ENCODE results near the gene KRTAP2-4.
"Not testable (repeated sequence)": the region's sequence is repeated elsewhere in the genome, so short reads cannot be mapped to it uniquely, and the experiment has no call there.

Gene KRTAP2-4

DNA sequence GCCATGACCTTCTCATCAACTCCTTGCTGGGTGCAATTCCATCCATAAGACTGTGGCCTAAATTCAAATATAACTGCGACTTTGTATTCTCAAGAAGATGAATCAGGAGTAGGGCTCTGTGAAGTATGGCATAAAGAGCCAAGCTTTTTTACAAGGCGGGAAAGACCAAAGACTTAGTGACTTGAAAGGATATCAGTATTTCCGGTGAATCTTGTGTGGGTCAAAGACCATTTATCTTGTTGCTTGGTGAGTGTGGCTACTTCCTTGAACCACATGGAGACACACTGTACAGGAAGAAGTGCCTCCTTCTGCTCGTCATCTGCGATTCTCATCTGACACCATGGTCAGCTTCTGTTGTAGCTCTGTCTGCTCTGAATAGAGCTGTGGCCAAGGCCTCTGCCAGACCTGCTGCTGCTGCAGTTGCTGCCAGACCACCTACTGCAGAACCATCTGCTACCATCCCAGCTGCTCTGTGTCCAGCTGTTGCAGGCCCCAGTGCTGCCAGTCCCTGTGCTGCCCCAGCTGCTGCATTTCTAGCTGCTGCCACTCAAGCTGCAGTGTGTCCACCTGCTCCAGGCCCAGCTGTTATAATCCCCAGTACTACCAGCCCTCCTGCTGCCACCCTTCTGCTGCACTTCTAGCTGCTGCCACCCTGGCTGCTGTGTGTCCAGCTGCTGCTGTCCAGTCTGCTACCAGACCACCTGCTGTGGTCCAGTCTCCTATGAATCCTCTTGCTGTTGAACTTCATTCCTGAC, 6.1 kb upstream of the KRTAP2-4 start:
- no peak for DNase-seq (ENCODE audit: low spot score)

DNA sequence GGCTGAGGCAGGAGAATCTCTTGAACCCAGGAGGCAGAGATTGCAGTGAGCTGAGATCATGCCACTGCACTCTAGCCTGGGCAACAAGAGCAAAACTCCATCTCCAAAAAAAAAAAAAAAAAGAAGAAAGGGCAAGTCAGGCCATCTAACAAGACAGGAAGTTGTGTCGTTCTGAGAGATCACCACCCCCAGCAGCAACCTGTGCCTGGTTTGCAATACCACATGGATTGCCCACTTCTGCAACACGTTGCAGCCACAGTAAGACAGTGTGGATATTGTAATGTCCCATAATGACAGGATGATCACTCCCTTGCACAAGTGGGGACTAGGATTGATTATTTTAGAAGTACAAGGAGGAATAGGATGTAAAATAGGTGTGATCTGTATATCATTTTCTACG, 3.4 kb upstream of the KRTAP2-4 start:
- DNase-seq (ENCODE audit: low spot score): no peak

DNA sequence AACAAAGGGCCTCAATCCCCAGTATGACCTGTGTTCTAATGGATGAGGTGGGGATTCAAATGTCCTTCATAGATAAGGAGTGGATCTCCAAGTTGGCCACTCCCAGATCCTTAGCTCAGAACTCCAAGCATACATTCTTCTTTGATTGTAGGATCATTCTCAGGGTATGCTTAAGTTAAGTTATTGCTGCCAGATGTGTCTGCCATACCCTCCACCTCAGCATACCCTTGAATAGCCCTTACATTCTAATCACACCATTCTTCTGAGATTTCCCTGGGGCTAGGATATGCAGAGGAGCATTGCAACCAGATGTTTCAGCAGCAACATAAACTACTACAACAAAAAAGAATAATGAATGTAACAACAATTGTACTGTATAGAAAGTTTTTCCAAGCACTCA, 1.6 kb upstream of the KRTAP2-4 start:
- DNase-seq (ENCODE audit: low spot score): no peak

DNA sequence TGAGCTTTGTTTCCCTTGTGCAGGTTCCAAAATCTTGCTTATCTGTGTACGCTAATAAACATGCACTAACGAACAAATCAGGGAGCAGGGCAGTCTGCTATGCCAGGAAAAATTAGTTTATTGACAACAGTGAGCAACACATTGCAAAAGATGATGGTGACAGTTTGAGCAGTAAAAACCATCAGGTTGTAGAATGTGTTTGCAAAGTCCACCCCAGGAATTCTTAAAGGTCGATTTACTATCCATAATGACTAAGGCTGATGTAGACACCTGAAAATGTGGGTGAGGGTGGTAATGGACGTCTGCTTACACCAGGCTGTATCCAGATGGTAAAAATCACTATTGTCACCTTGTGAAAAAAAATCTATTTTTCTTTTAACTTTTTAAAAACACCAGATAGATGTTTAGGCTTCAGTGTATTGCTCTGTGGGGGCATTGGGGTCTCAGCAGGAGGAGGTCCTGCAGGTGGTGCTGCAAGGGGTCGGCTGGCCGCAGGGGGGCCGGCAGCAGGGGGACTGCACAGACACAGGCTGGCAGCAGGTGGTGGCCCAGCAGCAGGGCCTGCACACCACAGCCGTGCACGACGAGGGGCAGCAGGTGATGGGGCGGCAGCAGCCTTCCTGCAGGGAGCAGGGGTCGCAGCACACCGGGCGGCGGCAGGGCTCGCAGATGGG, 526 bp downstream of the KRTAP2-4 start:
- not testable (repeated sequence) for DNase-seq (ENCODE audit: low spot score)

DNA sequence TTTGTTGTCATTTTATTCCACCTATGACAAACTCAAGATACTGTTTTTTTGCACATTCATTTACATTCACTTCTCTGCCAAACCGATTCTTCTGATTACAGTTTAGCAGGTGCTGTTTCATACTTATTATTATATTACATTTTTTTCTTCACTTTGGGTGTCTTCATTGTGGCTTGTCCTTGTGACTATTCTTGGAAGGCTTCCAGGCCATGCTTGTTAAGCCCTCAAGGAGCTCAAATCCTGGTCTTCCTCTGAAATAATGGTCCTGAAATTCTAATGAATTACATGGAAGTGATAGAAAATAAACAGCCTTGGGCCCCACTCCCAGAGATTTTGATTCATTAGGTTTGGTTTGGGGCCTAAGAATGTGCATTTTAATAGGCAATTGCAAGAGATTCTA, 1.4 kb downstream of the KRTAP2-4 start:
- DNase-seq (ENCODE audit: low spot score): no peak

DNA sequence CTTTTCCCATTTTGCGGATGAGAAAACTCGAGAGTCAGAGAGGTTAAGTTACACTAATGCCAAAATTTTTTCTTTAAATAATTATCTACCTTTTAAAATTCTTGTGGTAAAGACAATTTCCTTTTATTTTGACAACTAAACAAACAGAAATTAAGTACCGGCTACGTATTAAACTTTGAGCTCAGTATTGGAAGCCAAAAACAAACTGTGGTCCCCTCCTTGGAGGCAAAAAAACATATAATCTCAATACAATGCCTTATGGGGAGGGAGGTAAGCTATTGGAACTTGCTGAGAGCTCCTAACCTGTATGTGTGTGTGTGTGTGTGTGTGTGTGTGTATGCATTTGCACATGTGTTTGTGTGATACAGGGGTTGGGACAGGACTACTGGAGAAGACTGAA, 2.2 kb downstream of the KRTAP2-4 start:
- DNase-seq (ENCODE audit: low spot score): no peak

DNA sequence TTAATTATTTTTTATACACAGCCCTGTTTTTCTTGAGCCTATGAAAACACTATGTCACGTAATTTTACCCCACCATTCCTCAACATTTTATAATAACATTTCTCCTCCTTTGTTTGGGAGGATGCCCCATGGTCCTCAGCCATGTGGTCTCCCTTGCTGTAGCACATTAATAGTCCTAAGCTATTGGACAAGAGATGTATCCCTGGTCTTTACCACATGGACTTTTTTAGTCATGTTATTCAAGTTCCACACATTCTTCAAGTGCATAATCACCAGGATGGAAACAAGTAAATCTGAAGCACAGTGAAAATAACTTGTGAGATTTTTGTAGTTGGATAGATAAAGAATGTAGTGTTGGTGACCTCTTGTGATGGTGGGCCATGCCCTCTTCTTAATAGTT, 3.7 kb downstream of the KRTAP2-4 start:
- no peak for DNase-seq (ENCODE audit: low spot score)

DNA sequence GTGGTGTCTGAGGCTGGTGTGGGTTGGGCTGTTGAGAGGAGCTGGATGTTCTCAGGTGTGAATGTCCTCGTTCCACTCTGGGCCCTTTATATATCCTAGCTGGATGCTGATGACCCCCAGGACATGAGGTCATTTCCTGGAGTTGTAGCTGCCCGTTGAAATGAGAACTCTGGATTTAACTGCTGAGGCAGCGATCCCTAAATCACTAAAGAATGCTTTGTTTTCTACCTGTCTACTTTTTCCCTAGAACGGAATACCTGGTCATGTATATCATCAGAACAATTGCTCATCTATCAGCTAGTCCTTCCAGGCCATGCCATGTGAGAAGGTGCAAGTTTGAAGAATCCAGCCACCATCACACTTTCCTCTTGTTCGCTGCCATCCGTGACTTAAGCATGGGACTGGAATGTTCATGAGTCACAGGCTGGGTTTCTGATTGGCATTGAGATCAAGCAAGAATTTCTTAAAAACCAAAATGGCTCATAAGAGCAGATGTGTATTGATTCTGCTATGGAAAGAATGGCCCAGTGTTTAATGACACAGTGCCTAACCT, 5.6 kb downstream of the KRTAP2-4 start, which contains the start of gene KRTAP2-3:
TSS of gene KRTAP2-3 (minus strand) at position 63 of the 553 bp plus-strand sequence. CDS start 64 bp downstream, outside the sequence.
- DNase-seq (ENCODE audit: low spot score): no peak

DNA sequence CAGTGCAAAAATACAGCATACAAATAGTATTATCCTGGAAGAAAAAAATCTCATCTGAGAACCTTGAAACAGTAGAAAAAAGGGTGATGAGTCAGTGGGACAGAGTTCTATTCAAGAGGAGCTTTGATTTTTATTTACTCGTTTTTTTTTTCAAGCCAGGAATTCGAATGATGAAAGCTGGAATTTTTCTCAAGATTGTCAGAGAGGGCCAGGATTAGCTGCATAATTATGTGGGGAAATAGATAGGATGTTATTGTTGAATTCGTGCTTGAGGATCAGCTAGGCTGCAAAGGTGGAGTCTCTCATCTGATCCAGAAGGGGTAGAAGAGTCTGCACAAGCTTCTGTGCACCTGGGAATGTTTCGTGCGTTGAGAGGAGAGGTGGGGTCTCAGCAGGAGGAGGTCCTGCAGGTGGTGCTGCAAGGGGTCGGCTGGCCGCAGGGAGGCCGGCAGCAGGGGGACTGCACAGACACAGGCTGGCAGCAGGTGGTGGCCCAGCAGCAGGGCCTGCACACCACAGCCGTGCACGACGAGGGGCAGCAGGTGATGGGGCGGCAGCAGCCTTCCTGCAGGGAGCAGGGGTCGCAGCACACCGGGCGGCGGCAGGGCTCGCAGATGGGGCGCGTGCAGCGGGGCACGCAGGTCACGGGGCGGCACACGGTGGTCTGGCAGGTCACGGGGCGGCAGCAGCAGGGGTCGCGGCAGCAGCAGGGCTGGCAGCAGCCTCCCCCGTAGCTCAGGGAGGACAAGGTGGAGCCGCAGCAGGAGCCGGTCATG, 6.2 kb downstream of the KRTAP2-4 start:
- not testable (repeated sequence) for DNase-seq (ENCODE audit: low spot score)

DNA sequence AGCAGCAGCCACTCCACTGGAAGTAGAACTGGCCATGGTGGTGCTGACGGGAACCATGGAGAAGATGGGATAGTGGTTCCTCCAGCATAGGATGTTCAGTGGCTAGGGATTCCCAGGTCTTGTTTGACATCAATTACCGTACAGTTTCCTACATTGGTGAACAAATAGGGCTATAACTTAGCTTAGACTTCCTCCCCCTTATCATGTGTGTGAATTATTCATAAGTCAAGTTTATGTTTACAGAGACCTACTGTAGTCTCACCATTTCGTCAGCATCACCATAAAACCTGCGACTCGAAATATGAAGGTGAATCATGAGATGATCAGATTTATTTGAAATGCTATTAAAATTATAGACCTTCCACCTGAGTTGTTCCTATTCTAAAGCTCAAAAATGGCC, 6.9 kb downstream of the KRTAP2-4 start:
- no peak for DNase-seq (ENCODE audit: low spot score)

DNA sequence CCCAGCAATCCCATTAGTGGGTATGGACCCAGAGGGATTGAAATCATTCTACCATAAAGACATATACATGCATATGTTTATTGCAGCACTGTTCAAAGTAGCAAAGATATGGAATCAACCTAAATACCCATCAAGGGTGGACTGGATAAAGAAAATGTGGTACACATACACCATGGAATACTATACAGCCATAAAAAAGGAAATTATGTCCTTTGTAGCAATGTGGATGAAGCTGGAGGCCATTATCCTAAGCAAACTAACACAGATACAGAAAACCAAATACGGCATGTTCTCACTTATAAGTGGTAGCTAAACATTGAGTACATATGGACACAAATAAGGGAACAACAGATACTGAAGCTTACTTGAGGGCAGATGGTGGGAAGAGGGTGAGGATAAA, 8.1 kb downstream of the KRTAP2-4 start:
- no peak for DNase-seq (ENCODE audit: low spot score)

DNA sequence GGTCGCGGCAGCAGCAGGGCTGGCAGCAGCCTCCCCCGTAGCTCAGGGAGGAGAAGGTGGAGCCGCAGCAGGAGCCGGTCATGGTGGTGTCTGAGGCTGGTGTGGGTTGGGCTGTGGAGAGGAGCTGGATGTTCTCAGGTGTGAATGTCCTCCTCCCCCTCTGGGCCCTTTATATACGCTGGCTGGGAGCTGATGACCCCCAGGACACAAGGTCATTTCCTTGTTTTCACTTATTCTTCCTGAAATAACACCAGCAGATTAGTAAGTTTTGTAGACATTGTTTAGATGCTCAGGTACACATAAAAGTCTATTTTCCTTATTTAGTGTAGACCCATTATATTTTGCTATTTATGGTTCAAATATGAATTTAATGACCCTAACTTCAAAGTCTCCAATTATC, 10.5 kb downstream of the KRTAP2-4 start, which contains the start of gene KRTAP2-2:
TSS of gene KRTAP2-2 (minus strand) at position 101 of the 400 bp plus-strand sequence. CDS start at position 82, 19 bp downstream.
- DNase-seq (ENCODE audit: low spot score): not testable (repeated sequence)

DNA sequence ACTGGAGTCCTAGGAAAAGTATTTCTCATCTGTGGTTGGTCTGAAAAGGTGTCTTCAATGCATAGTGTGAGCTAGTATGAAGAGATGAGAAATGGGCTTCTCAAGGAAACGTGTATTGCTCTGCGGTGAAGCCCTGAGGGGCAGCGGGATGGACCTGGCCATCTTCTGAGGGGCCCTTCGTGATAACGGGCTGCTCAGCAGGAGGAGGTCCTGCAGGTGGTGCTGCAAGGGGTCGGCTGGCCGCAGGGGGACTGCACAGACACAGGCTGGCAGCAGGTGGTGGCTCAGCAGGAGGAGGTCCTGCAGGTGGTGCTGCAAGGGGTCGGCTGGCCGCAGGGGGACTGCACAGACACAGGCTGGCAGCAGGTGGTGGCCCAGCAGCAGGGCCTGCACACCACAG, 11.1 kb downstream of the KRTAP2-4 start:
- not testable (repeated sequence) for DNase-seq (ENCODE audit: low spot score)

DNA sequence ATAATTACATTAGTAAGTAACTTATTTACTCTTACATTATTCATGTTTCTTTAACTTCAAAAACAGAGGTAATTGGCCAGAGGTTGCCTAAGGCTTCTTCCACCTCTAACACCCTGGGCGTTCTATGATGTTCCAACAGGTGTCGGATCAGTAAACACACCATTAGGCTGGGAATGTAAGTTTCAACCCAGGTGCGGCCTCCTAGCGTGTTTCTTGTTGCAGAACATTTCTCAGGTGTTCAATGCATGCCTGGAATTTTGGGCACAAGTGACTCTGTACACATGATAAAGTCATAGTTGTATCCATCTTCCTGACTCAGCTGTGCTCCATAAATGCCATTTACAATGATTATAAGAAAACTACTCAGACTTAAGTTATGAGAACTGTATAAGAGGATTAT, 11.7 kb downstream of the KRTAP2-4 start:
- no peak for DNase-seq (ENCODE audit: low spot score)

DNA sequence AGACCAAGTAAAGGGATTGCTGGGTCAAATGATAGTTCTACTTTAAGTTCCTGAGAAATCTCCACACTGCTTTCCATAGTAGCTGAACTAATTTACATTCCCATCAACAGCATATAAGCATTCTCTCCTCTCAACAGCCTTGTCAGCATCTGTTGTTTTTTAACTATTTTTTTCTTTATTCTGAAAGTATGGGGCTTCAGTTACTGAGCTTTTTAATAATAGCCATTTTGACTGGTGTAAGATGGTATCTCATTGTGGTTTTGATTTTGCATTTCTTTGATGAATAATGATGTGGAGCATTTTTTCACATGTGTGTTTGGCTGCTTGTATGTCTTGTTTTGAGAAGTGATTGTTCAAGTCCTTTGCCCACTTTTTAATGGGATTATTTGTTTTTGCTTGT, 13.1 kb downstream of the KRTAP2-4 start:
- no peak for DNase-seq (ENCODE audit: low spot score)

DNA sequence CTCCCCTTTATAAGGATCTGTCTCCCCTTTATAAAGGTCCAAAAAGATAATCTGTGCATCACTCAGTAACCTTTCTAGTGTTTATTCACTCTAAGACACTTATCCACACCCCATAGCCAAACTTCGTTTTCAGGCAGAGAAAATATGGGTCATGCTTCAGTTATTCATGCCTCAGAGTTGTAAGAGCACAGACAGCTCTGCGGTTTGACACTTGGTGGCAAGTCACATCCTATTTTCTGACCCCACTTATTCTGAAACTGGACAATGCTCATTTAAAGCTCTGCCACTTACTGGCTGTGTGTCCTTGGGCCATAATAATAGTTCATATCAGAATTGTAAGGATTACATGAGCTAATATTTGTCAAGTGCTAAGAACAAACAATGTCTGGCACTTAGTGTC, 16.6 kb downstream of the KRTAP2-4 start:
- no peak for DNase-seq (ENCODE audit: low spot score)

DNA sequence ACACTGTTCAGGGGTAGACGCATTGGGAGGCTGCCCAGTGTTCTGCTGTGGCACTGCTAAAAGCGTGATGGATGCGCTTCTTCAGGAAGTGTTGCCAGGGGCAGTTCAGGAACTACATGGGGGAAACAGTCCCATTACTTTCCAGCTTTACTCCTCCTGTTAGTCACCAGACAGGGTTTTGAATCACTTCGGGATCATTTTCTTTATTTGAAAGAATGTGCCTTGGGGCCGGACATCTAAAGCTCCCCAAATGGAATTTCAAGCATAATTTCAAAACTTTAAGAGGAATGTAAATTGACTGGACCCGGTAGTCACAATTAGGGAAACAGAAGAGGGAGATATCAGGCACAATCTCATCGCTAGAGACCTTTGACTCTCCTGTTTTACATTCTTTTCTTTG, 17.2 kb downstream of the KRTAP2-4 start:
- no peak for DNase-seq (ENCODE audit: low spot score)

DNA sequence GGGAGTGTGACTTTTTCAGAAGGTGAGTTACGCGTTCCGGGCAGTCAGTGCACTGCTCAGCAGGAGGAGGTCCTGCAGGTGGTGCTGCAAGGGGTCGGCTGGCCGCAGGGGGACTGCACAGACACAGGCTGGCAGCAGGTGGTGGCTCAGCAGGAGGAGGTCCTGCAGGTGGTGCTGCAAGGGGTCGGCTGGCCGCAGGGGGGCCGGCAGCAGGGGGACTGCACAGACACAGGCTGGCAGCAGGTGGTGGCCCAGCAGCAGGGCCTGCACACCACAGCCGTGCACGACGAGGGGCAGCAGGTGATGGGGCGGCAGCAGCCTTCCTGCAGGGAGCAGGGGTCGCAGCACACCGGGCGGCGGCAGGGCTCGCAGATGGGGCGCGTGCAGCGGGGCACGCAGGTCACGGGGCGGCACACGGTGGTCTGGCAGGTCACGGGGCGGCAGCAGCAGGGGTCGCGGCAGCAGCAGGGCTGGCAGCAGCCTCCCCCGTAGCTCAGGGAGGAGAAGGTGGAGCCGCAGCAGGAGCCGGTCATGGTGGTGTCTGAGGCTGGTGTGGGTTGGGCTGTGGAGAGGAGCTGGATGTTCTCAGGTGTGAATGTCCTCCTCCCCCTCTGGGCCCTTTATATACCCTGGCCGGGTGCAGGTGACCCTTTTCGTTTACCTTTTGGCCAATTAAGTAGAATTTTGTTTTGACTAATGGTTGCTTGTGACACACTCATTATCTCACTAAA, 18.8 kb downstream of the KRTAP2-4 start, which contains the start of gene KRTAP2-1:
TSS of gene KRTAP2-1 (minus strand) at position 582 of the 731 bp plus-strand sequence. CDS start at position 533, 49 bp downstream.
- DNase-seq (ENCODE audit: low spot score): not testable (repeated sequence)

DNA sequence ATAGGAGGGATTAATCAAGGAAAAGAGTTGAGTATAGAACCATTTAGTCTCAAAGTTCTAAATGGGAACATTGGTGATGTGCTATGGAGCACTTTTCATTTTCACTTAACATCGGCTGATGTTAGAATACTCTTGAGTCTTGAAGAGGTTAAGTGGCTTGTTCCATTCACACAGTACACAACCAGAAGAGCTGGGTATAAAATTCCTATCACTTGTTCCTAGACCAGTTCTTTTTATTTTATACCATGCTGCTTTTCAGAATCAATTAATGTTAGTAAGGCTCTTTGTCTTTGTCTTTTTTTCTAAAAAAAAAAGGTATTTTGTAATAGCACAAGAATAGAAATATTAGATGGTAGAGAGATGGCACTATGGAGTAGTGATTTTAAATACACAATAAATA, 22.7 kb downstream of the KRTAP2-4 start:
- no peak for DNase-seq (ENCODE audit: low spot score)

DNA sequence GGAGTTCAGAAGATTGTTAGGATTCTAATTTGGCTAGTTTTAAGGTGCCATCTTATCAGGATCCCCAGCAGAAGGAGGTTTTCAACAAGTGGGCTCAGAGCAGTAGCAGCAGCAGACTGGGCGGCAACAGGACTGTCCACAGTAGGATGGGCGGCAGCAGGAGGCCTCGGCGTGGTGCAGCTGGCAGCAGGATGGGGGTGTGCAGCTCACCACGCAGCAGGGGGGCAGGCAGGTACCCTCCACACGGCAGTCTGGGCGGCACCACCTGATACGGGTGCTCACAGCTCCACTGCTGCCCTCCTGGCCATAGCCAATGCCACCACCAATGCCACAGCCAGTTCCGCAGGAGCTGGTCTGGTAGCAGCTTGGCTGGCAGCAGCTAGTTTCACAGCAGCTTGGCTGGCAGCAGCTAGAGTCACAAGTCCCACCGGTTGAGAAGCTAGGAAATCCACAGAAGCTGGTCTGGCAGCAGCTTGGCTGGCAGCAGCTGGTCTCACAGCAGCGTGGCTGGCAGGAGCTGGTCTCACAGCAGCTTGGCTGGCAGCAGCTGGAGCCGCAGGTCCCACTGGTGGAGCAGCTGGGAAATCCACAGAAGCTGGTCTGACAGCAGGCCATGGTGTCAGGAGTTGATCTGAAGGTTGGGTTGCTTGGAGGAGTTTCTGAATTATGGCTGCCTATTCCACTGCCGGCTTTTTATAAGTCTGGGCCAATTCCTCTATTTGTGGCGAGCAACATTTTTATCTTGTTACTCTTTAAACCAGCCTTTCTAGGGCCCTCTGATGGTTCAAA, 24.7 kb downstream of the KRTAP2-4 start, which contains the start of gene KRTAP1-1:
TSS of gene KRTAP1-1 (minus strand) at position 668 of the 789 bp plus-strand sequence. CDS start at position 615, 53 bp downstream.
- not testable (repeated sequence) for DNase-seq (ENCODE audit: low spot score)
